AG04449 (cell line): ENCODE data around the gene MTA3.

Experiments used
- CTCF ChIA-PET: fragments of 350-600 bp; formaldehyde crosslinking; extraction: SDS; loops from one replicate; lab custom pipeline; 2021; ENCODE audit warnings: antibody characterized with exemption; lab: Yijun Ruan, JAX
- POLR2A ChIA-PET: fragments of 400-600, 350-600 bp; formaldehyde crosslinking; extraction: SDS; loops from one replicate; lab custom pipeline; 2020; ENCODE audit warnings: antibody characterized with exemption, inconsistent platforms; lab: Yijun Ruan, JAX
- DNase-seq: peaks from one replicate; pipeline ENCODE4 v3.0.0-alpha.2; 2010; ENCODE audit warnings: low read depth, low spot score
- H3K4me3 ChIP-seq: 2 replicates; pipeline ENCODE4 v1.5.1; 2011; ENCODE audit warnings: low read depth, mild to moderate bottlenecking, control low read depth, low read length
- CTCF ChIP-seq: IDR thresholded peaks from one replicate; pipeline ENCODE4 v1.5.1; 2011; ENCODE audit warnings: mild to moderate bottlenecking, moderate library complexity, low read length, control low read depth, inconsistent platforms; ENCODE audit not compliant: insufficient read depth; ENCODE audit errors: missing control alignments

MTA3 gene

GRCh38 chr2:42795275-42795674 lies 226.8 kb downstream of the MTA3 start:
- no peak for TF ChIP-seq CTCF
- ChIA-PET POLR2A (interaction anchor here (1.3 kb wide), 1 partner anchor 15 kb away, joined by 5 read pairs; no protein-coding TSS in a partner anchor), CTCF (interaction anchor here (4.3 kb wide), 1 partner anchor 16 kb away, joined by 22 read pairs; no protein-coding TSS in a partner anchor)
- H3K4me3 ChIP-seq, result no peak overlapping the region
- no peak for DNase-seq

GRCh38 chr2:42795841-42796301 lies 227.4 kb downstream of the MTA3 start:
- POLR2A ChIA-PET, result no interaction called here
- CTCF ChIA-PET, result interaction anchor here (0.5 to 4.3 kb wide), 3 partner anchors 15 to 27 kb away, joined by 3 to 22 read pairs (median 3); no protein-coding TSS in a partner anchor
- DNase-seq, result no peak

GRCh38 chr2:42796427-42797248 lies 228.2 kb downstream of the MTA3 start:
- ChIA-PET CTCF (interaction anchor here (0.5 to 4.3 kb wide), 3 partner anchors 15 to 27 kb away, joined by 3 to 22 read pairs (median 3); no protein-coding TSS in a partner anchor), POLR2A (no interaction called here)
- no peak for TF ChIP-seq CTCF
- no peak for DNase-seq
- H3K4me3 ChIP-seq, result no peak overlapping the region

More at GRCh38 chr2:42795841-42796301, 227.4 kb downstream of the MTA3 start:
- H3K4me3 ChIP-seq, result no peak overlapping the region
- TF ChIP-seq CTCF, result no peak

GRCh38 chr2:42797281-42797680 lies 228.8 kb downstream of the MTA3 start:
- no peak overlapping the region for H3K4me3 ChIP-seq
- no peak for TF ChIP-seq CTCF
- no peak for DNase-seq
- CTCF ChIA-PET, result no interaction called here
- POLR2A ChIA-PET, result no interaction called here

GRCh38 chr2:42799881-42800280 lies 231.4 kb downstream of the MTA3 start:
- no peak for TF ChIP-seq CTCF
- POLR2A ChIA-PET, result no interaction called here
- CTCF ChIA-PET, result interaction anchor here (2.6 kb wide), 1 partner anchor 10 kb away, joined by 15 read pairs; no protein-coding TSS in a partner anchor
- H3K4me3 ChIP-seq, result no peak overlapping the region
- DNase-seq, result no peak

GRCh38 chr2:42800461-42800962 lies 232.1 kb downstream of the MTA3 start:
- no peak for DNase-seq
- no peak overlapping the region for H3K4me3 ChIP-seq
- ChIA-PET POLR2A (interaction anchor here (1.4 kb wide), 1 partner anchor 10 kb away, joined by 6 read pairs; no protein-coding TSS in a partner anchor), CTCF (interaction anchor here (1.0 to 2.6 kb wide), 2 partner anchors 9 kb away, joined by 3 to 15 read pairs; no protein-coding TSS in a partner anchor)
- no peak for TF ChIP-seq CTCF
